ENCODE results near the gene ZBTB18.

Gene ZBTB18

DNA sequence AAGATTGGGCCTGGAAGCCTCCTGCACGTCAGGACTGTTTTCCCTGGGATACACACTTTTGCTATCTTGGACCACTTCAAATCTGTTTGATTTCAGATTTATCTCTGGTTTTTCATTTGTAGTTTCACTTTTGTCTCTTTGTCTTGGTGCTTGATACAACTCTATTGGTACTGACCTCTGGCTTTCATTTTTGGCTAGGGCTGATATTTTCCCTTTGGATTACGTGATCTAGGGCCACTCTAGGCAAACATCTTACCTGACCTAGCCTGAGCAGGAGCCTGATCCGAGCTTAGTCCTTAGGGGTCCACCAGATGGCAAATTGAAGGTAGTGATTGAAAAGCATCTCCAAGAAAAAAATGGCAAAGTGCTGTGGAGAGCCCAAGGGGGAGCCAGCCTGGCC, 39.6 kb downstream of the ZBTB18 start:
- no peak for DNase-seq

DNA sequence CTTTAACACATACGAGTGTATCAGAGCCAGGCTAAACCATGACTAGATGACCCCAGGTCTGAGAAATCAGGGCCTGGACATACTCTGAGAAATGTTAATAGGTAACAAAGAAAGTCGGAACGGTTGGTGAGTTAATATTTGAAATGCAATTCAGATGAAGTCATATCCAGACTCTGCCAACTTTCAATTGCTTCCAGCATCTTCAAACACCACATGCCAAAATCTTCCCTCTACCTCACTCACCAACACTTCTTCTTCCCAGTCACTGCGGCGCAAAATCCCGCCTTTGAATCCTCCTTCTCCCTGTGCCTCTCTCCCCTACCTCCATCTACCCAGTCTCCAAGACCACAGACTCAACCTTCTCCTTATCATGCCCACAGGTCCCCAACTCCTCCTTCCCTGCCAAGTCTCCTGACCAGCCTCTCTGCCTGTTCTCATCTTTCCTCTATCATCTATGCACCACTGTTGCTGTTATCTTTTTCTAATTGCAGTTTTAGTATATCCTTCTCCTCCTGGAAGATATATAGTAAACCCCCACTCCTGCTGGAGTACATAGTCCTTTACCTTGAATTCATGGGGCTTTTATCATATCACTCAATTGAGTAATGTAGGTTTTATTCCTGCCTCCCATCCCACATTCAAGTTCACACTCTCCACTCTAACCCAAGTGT, 41.3 kb downstream of the ZBTB18 start:
- DNase-seq: no peak

DNA sequence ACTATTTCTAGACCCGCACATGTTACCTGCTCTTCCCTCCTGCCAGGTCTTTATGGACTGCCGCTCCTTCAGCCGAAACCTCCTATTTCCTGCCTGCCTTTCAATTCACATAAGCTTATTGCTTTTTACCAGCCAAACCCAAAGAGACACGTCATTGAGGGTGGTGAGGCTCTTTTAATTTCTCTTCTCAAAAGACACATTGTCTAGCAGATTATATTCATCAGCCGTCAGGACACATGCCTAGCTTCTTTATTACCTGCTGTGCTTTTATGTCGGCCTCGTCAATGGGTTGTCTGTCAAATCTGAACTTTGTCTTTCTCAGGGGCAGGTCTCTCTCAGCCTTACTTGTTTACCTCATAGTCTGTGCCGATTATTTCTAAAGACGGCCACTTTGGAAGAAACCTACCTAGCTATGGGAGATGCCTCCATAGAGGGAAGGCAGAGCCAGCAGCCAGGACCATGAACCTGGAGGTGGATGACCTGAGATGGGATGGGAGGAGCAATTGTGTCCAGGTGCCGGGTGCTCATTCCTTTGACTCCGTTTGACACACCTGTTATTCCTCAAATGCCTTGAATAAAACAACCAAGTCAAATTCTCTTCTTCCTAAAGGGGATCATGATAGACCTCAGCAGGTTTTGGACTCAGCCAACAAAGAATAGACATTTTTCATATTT, 42.0 kb downstream of the ZBTB18 start:
- no peak for DNase-seq

DNA sequence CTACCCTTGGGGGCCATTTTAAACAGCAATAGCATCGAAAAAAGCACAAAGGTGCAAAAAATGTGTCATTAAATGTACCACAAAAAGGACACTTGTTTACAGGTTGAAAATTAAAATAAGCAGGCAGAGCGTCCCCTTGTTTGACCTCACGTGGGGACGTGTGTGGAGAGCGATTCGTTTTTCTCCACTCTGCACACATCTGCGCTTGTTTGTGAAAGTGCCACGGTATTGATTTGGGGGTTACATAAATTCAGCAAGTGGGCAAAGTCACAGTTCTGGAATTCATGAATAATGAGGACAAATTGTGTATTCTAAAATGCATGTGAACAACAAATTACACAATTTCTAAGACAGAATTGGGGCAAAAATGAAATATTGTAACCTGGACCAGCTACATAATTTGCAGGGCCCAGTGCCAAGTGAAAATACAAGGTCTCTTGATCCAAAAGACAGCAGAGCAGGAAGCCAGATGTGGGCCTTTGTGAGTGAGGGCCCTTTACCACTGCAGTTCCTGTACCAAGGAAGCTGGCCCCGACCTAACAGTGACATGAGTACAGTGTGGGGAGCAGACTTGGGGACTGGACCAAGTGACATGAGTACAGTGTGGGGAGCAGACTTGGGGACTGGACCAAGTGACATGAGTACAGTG, 43.9 kb downstream of the ZBTB18 start:
- DNase-seq: no peak

DNA sequence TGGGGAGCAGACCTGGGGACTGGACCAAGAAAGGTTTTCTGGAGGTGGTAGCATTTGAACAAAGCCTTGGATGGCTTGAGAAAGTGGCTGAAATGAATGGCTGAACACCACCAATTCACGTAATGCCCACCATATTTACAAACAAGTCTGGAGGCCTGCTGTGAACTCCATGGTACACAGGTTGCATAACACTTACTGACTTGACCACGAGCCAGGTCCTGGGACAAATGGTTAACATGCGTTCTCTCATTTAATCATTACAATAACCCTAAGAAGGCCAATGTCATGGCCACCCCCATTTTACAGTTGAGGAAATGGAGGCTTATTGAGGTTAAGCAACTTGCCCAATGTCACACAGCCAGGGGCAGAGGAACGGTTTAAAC, 44.4 kb downstream of the ZBTB18 start:
- no peak for DNase-seq

DNA sequence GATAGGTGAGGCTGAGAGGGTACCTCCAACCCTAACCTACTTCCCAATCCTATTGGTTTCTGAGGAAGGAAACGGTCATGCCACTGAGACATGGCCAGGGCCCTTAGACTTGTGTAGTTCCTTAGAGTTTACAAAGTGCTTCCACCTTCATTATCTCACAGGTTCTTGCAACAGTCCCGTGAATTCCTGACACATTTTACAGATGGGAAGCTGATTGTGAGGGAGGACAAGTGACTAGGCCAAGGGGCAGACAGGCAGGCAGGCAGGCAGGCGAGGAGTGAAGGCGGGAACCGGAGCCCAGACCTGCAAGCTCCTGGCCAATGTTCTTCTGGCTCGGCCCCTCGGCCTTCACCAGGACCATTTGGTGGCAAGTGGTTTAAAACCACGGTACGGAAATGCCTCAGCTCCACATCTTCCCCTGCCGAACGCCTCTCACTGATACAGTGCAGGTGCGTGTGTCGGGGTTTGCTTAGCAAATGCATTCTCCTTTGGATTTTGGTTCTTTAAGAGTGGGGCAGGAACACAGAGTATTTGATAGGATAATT, 45.1 kb downstream of the ZBTB18 start:
- no peak for DNase-seq

DNA sequence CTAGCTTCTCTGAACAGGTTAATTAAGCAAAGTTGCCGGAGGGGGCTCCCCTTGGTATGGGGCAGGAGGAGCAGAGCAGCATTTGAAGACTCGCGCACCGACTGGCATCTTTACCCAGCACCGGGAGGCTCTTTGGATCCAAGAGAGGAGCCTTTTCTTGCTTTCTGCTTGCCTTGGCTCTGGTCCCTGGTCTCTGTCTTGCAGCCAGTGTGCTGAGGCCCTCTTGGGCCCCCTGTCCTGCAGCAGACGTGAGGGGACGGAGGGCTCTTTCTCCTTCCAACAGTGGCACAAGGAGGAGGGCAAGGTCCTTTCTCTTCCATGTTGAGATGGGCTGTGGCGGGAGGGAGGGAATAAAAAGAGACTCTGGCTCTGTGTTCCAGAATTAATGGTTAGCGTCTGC, 45.6 kb downstream of the ZBTB18 start:
- no peak for DNase-seq

DNA sequence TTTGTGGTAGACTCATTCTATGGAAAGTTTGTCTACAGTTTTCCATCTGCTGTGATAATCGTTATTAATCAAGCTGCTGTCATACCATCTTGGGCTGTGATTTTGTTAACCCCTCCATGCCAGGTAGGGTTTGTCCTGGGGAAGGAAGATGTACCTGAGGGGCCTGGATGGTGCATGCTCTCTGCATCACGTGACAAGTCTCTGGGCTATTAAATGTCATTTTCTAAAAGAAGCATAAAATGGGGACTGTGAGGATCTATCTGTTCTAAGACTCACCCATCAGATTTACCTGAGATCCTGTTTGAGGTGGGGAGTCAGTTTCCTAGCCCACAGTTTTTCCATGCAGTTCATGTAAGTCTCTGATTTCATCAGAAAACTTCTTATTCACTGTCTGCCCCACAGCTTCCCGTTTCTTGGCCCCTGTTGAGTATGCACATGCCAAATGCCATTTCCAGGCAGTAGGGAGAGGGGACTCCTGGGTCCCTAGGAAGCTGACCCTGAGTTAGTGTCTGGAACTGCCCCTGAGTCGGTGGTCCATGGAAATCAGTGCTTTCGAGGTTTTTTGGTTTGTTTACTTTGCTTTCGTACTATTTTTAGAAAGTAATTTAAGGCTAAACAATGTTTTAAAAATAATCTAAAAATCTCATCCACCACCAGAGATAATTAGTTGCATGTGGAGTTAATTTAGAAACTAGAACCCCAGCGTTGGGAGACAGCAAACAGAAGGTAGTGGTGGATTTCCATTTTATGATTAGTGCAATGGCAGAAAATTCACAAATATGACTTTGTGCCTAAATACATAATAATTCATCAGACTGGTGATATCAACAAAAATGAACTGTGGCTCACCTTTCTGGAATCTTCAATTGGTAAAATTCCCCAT, 46.7 kb downstream of the ZBTB18 start:
- DNase-seq: peak in 2 of 4 experiments; percentile 28 to 33

DNA sequence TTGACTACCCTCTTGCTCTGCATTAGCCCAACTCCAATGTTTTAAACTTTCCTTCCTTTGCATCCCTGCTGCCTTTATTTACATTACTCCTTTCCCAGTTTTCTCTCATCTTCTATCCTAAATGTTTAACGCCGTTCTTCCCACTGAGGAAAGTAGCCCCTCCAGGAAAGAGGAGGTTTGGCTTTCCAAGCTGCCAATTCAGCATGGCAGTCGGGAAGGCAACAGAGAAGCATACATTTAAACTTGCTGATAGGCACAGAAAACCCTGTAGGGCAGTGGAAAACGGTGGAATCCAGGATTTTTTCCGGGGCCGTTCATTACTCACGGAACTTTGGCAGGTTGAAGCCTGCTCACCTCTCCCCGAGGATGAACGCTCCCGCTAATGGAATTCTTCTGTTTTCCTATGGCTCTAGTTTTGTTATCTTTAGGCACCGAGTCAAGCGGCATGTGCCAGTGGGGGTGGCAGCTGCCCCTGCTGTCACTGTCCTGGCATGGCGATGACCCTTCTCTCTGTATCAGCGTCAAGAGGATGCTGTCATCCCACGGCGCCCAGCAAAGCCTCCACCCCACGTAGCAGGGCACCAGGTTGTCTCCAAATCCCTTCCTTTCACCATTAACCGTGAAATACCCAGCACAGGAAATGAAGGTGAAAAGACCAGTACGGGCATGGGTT, 48.3 kb downstream of the ZBTB18 start:
- DNase-seq: no peak

DNA sequence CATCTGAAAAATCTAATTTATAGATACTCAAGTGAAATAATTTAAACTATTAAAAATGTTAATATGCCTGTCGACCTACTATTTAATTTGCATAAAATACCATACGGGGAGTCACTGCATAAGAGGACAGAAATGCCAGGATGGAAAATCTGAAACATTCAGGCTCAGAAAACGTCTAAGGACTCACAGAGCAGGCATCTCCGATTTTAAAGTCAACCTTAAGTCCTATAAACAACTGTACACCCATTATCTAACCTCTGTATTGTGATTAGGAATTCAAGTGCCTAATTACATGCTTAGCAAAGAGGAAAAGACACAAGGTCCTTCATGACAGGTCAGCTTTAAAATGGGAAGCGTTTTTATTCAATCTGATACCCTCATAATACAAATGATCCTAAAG, 49.2 kb downstream of the ZBTB18 start:
- no peak for DNase-seq

DNA sequence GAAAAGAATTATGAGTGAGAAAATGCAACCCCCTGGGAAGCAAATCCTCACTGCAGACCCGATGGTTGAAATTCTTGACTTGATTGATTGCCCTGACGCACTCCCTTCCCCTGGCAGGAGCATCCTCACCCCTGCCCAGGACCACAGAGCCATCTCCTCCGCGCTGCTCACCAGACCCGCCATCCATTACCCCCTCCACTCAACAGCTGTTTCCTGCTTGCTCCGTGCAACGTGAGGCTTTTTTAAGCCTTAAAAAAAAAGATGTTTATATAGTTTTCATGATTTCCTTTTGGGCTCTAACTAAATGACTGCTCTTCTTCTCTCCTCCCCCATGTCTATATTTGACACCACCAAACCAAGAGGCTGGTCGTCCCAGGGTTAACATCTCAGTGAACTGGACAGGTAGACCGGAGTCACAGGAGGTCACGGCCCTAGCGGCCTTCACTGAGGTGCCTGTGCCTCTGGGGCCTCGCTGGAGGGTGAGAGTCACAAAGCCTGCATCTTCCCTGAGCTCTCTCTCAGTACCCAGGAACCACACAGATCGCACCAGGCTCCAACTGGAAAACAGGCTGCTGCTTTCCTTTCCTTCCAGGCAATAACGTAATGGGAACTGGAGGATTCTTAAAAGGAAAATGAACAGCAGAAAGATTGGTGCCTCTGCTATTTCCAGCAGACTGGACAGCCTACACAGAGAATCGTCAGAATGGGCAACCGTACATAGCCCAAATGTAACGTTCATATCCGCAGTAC, 49.8 kb downstream of the ZBTB18 start:
- no peak for DNase-seq

DNA sequence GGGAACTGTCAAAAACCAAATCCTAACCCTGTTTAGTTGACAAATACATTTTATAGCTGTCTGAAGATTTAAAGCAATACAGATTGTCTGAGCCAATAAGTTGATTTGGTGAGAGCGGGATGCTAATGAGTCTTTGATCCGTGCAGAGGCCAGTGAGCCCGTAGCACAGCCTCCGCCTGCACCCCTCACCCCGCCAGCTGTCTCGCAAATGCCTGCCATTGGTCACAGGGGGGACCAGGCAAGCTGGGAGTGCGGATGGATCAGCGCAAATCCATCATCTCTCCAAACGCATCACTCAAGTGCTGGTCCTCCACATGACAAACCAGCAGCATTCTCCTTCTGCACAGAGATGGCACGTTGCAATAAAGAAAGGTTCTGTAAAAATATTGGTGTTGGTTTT, 51.0 kb downstream of the ZBTB18 start:
- no peak for DNase-seq

DNA sequence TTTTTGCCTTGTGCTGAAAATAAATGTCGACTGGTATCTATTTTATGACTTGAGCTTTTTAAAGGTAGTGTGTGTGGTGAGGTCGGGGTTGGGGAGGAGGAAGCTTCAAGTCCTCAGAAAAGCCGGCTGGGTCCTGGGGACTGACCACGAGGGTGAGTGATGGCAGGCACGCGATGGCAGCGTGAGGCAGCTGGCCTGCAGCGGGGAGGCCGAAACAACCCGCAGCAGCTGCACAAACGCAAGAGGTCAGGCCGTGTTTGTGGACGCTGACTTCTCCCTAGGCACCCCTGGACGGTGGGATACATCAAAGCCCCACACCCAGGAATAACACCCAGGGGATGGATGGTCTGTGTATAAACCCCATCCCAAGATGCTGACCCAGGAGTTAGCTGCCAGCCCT, 51.4 kb downstream of the ZBTB18 start:
- no peak for DNase-seq

DNA sequence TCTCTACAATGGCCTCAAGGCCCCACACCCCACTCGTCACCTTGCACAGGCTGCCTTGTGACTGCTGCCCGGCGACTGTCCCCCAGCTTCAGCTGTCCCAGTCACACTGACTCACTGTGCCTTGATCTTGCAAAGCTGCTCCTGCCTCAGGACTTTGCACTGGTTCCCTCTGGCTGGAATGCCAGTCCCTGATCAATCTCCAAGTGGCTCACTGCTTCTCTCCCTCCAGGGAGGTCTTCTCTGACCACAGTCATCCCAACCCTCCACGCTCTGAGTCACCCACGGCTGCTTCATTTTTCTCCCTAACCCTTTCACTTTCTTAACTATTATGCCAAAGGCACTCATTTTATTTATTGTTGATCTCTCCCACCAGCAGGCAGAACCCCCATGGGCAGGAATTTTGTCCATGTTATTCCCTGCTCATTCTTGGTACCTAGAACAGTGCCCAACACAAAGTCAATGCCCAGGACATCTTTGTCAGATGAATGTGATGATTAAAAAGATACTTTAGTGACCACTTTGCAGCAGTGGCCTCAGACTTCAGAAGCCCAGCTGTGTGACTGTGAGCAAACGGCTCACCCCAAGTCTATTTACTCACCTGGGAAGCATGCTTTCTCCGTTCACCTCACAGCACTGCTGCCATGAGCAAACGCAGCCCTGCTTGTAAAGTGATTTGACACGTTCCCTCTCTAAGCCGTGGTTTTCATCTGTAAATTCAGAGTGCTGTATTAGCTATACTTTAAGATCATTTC, 53.4 kb downstream of the ZBTB18 start:
- DNase-seq: no peak

DNA sequence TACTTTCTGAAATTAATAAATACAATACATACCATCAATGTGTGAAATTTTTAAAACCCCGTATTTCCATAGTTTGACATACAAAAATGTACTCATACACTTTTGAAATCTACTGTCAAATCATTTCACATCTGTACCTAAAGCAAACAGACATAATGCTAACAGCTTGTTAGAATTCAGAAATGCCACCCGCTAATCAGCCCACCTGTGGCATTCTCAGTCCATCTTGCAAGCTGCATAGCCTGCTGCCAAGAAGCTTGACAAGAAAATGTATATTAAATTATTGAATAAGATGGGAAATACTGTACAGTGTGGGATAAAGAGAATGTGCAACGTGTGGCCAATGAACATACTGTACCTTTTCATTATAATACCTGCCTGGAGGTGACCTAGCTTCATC, 55.1 kb downstream of the ZBTB18 start:
- DNase-seq: no peak

Measured in suppressor macrophage (primary cell).